Eye (tissue), 1 donor: ENCODE measurements around the gene RAP1GAP.

Source experiments
- DNase-seq: peaks from one replicate; pipeline ENCODE4 v3.0.0-alpha.2; 2015

Gene RAP1GAP

DNA sequence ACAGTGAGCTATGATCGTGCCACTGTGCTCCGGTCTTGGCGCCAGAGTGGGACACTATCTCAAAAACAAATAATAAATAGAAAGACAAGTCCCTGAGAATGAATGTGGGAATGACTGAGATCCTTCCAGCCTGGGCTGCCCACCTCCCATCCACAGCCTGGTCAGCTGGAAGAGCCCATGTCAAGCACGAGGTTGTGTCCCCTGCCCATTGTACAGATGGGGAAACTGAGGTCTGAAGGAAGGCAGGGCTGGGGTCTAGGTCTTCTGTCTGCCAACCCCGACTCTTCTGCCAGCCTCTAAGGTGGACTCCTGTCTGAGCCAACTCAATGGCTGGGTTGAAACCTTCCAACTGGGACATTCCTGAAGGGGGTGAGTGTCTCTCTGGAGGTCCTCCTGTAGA, 79.5 kb downstream of the RAP1GAP start:
- no peak for DNase-seq

- DNase-seq, result peak; percentile 22
Observed at GRCh38 chr1:21587602-21587953, 81.6 kb downstream of the RAP1GAP start.

DNA sequence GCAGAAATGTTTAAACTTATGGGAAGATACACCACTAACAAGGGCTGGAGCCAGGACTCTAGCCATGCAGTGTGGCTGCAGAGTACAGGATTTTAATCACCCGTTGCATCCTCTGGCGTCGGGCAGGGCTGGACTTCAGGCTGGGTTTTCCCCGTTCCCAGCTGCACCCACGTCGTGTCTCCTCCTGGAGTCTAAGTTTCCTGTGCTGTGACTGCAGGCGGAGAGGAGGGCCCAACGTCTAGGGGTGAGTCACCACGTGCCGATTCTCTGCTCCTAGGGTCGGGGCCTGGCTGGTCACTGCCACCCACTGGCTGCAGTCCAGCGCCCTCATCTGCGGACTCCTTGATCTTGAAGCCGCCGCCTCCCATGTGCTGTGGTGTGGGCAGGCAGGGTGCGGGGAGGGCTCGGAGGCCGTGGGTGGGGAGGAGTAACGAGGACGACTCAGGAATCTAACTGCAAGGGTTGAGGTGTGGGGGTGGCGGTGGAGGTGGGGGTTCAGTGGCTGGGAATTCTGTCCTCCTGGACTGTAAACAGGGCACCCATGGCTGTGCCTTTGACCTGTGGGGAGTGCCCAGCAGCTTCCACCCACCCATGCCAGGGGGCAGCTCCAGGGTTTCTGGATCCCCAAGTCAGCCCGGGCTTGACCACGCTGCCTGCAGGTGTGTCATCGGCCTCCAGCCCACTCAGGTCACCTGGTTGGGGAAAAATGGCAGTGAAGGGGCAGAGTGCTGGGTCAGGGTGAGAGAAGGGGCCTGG, 82.1 kb downstream of the RAP1GAP start:
- peak; percentile 55 for DNase-seq

DNA sequence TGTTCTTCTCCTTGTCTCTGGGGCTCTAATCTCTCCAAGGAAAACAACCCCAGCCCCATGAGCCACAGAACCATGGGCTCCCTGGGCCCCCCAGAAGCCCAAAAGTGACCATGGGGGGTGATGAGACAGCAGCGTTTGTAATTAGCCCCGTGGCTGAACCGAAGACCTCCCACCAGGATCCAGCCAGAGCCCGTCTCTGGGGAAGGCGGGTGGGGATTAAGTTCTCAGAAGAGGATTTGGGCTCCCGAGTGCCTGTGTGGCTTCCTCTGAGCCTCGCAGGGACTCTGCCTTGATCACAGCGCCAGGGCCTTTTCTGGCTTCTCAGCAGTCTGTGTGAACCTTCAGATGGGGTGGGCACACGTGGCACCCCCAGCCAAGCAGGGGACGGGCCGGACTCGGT, 82.9 kb downstream of the RAP1GAP start:
- peak; percentile 59 for DNase-seq

DNA sequence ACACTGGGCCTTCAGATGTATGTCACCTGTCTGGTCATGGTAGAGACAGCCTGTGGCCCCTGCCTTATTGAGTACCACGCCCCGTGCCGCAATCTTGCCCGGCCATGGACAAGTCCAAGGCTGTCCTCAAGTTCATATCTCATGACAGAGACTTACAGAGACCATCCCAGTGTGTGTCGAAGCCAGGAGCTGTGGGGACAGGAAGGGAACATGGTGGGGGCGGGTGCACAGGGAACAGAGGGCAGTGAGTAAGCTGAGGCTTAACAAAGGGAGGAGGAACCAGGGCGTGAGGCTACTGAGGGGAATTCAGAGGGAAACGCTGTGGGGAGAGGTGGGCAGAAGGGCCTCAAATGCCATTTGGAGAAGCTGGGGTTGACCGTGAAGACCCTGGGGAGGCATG, 84.1 kb downstream of the RAP1GAP start:
- DNase-seq, result no peak

DNA sequence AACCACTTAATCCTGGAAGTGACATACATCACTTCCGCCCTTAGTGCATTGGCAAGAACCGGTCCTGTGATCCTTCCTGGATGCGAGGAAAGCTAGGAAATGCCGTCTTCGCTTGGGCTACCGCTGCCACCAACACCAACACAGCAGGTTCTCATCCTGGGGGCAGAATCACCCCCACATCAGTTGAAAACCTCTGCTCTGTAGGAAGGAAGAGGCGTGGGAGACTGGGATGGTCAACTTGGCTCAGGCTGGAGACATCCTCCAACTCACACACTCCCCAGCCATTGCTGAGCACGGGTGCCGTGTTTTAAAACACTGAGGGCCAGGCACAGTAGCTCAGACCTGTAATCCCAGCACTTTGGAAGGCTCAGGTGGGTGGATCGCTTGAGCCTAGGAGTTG, 85.1 kb downstream of the RAP1GAP start:
- DNase-seq, result no peak

GRCh38 chr1:21579791-21580190, 89.4 kb downstream of the RAP1GAP start:
- DNase-seq, result no peak

- DNase-seq, result no peak
Observed at GRCh38 chr1:21577933-21578332, 91.2 kb downstream of the RAP1GAP start.

DNA sequence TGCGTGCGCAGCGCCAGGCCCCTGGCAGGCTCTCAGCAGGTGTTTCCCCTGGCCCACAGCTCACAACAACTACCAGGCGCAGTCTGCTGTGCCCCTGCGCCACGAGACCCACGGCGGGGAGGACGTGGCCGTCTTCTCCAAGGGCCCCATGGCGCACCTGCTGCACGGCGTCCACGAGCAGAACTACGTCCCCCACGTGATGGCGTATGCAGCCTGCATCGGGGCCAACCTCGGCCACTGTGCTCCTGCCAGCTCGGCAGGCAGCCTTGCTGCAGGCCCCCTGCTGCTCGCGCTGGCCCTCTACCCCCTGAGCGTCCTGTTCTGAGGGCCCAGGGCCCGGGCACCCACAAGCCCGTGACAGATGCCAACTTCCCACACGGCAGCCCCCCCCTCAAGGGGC, 91.8 kb downstream of the RAP1GAP start:
- no peak for DNase-seq

GRCh38 chr1:21576798-21577187, 92.4 kb downstream of the RAP1GAP start:
- DNase-seq, result no peak

DNA sequence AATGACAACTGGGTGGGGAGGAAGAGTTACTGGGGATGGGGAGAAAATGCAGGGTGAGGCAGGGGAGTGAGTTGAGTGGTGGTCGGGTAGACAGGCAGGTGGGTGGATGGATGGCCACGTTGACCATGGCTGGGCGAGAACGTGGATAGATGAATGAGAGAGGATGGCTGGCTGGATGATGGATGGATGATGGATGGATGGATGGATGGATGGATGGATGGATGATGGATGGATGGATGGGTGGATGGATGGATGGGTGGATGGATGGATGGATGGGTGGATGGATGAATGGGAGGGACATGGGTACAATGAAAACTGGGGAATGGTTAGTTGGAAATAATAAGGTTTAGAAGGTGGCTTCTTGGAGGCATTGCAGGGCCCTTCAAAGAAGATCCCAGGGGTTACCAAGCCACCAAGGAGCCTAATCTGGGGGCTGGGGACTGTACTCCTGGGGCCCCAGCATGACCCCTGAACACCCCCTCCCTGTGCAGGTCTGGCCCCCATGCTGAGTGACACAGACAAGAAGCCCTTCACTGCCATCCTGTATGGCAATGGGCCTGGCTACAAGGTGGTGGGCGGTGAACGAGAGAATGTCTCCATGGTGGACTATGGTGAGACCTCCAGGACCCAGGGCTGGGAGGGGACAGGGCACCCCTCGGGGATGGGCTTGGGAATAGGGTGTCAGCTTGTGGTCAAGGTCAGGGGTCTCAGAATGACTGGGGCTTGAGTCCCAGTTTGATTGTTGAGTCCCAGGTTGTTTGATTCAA, 92.9 kb downstream of the RAP1GAP start:
- DNase-seq, result no peak

DNA sequence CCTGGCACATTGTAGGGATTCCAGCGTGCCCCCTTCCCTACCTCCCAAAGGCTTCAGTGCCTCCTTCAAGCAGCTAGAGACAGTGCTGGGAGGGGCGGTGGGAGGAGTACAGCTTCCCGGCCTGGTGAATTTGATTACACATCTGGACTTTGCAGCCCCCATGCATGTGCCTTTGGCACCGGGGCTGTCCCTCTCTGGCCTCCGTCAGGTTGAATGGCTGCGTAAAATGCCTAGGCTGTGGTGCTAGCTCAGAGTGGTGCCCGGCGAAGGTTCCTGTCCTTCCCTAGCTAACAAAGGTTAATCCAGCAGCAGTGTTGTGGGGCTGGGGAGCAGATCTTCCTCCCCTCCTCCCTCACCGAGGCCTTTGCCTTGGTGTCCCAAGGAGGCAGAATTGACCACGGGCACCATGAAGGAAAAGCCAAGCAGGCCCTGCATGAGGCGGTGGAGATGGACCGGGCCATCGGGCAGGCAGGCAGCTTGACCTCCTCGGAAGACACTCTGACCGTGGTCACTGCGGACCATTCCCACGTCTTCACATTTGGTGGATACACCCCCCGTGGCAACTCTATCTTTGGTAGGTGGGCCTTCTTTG, 93.7 kb downstream of the RAP1GAP start:
- DNase-seq, result no peak

DNA sequence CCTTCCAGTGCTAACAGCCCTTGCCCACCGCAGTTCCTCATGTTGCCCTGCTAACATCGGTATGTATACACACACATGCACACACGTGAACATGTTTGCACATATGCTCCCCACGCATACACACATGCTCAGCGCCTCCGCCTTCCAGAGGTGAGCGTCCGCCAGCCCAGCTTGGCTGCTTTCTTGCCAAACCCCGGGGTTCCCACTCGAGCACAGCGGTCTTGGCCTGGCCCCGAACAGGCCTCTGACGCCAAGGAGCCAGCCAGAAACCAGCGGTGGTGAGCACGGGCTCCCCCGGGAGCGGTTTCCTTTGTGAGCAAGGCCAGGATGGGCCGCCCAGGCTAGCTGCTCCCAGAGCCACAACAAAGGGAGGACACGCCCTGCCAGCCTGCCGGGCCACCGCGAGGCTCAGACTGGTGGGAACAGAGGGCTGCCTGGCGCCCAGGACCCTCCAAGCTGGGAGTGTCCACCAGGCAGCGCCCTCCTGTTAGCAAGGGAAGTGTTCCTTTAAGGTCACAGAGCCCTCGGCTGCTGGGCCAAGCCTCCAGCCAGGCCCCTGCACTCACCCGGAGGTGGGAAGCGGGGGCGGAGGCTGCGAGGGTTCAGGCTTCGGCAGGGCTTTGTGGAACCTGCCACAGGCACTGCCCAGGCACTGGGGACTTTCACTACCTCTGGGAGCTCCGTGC, 94.5 kb downstream of the RAP1GAP start:
- DNase-seq, result peak; percentile 63

DNA sequence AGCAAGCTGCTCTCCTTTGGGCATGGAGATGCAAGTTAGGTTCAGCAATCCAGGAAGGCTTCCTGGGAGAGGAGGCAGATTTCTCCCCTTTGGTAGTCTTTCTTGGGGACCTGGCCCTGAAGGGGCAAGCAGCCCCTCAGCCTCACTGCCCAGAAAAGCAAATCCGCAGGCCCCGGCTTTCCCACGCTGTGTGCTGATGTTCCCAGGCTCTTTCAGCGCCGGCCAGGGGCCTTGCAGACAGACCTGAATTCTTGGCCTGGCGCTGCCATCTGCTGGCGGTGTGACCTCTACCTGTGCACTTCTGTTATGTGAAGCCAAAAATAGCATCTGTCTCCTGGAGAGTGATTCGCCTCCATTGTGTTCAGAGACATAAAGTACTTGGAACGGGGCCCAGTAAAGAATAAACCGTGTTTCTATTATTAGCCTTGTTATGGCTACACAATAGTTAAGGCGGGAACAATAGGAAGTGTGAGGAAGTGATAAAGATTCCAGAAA, 95.1 kb downstream of the RAP1GAP start:
- DNase-seq, result peak; percentile 87

DNA sequence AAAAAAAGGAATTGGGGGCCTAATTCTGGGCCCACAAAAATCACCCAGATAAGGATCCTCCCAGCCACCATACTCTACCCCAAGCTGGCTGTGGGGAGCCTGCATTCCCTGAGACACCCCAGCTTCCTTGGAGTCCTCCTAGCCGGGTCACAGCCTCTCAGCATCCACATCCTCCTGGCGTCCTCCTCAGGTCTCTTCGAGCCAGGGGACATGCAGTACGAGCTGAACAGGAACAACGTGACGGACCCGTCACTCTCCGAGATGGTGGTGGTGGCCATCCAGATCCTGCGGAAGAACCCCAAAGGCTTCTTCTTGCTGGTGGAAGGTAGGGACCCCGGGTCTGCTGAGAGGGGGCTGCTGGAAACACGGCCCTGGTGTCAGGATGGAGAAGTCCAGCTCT, 95.7 kb downstream of the RAP1GAP start:
- DNase-seq, result no peak

DNA sequence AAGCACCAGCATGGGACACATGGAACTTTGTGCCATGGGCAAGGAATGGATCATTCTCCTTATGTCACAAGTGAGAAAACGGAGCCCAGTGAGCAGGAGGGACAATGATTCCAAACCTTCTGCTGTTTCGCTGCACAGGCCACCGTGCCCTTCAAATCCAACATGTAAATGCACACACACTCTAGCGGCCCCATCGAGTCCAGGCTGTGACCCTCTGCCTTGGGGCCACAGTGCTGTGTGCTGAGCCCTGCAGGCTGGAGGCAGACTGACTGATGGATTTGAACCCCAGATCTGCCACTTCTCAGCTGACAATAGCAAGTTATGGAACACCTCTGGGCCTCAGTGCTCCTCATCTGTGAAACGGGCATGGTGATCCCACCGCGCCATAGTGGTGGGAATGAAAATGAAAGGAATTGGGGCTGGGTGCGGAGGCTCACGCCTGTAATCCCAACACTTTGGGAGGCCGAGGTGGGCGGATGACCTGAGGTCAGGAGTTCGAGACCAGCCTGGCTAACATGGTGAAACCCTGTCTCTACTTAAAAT, 96.4 kb downstream of the RAP1GAP start:
- no peak for DNase-seq

- DNase-seq, result no peak
Observed at GRCh38 chr1:21572221-21572620, 96.9 kb downstream of the RAP1GAP start.

DNA sequence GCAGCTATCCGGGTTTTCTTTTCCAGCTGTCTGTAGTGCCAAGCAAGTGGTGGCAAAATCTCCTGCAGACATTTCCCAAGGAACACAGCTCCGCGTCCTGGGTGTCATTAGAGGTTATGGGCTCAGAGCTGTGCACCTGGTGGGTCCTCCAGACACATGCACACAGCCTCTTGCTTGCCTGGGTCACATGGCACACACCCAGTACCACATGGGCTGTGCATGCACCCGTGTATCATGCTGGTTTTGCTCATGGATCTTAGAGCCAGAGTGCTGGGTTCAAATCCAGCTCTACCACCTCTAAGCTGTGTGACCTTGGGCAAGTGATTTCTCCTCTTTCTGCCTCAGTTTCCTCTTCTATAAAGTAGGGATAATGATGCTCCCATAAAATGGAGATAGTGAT, 98.3 kb downstream of the RAP1GAP start:
- DNase-seq, result no peak

- DNase-seq, result no peak
Observed at GRCh38 chr1:21570528-21570875, 98.7 kb downstream of the RAP1GAP start.

- no peak for DNase-seq
Observed at GRCh38 chr1:21569820-21570527, 99.2 kb downstream of the RAP1GAP start.

DNA sequence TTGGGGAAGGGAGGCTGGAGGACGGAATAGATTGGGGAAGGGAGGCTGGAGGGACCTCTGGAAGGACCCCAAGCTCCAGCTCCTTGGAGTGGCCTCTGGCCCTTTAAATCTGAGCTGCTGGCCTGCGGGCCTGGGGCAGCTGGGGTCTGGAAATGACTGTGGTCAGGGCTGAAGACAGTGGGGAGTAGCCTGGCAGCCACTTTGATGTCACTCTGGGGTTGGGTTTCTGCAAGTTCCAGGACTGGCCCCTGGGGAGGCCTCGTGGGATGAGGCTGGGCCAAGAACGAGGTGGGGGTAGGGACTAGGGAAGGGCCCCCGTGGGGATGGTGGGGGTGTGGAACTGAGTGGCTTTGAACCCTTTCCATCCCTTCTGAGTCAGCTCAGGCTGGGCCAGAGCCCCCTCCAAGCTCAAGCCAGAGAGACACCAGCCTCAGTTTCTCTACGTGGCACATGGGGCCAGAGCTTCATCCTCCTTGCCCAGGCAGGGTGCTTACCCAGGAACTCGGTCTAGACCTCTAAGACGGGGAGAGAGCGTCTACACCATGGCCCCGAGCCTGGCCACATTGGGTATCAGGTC, 100.3 kb downstream of the RAP1GAP start:
- DNase-seq, result no peak
